Measurements from ENCODE around the gene C5.
"Not testable (repeated sequence)": the region's sequence is repeated elsewhere in the genome, so short reads cannot be mapped to it uniquely, and the experiment has no call there.

The C5 gene

DNA sequence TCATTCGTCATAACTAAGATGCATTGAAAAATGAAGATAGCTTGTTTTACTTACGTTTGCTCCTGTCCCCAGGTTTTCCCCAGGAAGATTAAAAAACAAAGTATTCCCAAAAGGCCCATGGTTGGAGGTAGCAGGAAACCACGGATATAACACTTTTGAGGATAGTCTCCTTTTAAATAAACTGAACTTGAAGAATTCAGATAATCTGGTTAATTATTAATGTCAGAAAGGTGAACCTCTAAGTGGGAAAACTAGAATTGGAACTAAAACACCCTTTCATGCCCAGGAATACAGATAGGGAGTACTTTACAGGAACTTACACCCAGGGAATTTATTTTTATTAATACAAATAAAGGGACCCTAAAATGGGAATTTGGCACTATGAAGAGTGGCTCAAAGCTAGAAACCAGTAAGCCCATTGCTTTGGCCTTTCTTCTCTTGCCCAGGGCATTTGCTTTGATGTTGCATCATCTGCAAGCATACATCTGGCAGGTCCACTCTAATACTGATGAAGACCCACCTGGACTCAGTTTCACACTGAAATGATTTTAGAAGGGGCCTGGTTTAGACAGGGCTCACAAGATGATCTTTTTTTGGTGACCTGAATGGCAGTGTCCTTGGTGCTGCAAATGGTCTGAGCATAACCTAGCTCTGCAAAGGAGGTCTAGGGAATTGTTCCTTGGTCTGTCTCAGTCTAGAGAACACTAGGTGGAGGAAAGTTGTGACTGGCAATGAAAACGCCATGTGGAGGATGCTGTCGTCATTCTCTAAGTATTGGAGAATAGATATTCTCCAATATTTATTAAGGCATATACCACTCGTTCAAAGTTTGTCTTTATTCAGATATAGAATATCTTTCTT is at the start of gene C5:
C5 (minus strand) TSS at position 148 of the 861 bp plus-strand sequence; CDS start at position 119, 29 bp downstream.
- DNase-seq (ENCODE audit: low read depth): no peak

DNA sequence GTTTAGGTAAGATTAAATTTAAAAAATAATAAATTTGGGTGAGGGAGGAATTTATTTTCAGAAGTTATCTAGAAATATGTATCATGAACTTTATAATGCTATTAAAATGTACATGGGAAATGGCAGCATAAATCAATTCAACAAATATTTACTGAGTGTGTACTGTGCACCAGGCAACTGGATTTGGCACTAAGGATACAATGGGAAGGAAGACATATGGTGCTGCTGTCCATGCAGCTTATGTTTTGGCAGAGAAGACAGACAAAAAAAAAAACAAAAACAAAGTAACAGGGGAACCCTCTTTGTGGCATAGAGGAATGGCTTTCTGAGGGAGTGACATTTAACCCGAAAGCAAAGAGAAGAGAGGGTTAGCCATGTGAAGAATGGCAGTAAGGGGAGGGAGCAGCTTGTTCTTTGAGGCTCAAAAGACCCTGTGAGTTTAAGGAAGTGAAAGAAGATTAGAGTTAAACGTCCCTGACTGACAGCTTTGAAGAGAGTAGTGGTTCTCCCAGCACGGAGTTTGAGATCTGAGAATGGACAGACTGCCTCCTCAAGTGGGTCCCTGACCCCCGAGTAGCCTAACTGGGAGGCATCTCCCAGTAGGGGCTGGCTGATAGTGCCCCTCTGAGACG is 48.6 kb upstream of the C5 start:
- no peak for DNase-seq (ENCODE audit: low read depth)

DNA sequence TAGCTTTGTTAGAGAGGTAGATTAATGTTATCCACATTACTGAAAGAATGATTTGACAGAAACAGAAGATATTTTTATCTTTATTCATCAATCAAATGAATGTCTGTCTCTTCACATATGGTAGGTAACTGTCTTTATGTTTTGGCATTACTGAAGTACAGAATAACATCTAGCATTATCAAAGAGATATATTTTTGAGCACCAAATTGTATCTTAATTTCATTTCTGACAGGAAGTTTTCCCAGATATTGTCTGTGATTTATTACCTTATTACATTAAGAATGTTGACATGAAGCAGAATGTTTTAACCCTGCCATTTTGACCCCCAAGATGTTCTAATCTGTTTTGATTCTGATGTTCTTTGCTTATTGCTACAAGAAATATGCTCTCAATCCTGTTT is 45.0 kb upstream of the C5 start:
- DNase-seq (ENCODE audit: low read depth): no peak

DNA sequence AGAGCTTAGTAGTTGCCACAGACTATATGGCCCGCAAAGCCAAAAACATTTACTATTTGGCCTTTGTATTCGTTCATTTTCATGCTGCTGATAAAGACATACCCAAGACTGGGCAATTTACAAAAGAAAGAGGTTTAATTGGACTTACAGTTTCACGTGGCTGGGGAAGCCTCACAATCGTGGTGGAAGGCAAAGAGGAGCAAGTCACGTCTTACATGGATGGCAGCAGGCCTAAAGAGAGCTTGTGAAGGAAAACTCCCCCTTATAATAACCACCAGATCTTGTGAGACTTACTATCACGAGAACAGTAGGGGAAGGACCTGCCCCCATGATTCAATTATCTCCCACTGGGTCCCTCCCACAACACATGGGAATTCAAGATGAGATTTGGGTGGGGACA is 40.7 kb upstream of the C5 start:
- not testable (repeated sequence) for DNase-seq (ENCODE audit: low read depth)

DNA sequence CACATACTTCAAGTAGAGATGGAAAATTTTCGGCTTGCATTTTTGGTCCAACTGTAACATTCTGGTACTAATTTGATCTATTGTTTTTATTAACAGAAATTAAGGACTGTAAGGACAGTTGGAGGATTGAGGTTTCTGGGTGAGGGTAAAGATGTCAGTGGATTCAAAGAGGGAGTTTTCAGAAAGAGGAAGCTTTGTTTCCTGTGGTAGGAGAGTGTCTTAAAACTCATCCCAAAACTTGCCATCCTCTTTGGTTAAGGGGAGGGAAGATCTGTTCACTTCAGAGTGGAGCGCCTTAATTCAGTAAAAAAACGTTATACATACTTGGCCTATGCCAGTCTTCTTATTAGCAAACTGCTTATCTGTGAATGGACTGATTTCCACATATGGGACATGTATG is 38.5 kb upstream of the C5 start:
- no peak for DNase-seq (ENCODE audit: low read depth)

DNA sequence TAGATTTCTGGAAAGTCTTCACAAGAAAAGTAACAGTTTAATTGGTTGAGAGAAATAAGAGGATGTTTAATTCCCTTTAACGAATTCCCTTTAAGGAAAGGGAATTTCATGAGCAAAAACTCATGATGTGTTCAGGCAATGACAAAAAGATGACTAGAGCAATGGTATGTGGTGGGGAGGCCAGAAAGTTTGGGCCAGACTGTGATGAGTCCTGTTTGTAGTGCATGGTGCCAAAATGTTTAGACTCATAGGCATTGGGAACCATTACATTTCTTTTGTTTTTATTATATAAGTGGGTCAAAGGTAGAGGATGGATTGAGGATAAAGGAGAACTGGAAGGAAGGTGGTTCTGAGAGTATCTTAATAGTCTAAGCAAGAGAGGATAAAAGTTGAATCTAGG is 35.6 kb upstream of the C5 start:
- no peak for DNase-seq (ENCODE audit: low read depth)

DNA sequence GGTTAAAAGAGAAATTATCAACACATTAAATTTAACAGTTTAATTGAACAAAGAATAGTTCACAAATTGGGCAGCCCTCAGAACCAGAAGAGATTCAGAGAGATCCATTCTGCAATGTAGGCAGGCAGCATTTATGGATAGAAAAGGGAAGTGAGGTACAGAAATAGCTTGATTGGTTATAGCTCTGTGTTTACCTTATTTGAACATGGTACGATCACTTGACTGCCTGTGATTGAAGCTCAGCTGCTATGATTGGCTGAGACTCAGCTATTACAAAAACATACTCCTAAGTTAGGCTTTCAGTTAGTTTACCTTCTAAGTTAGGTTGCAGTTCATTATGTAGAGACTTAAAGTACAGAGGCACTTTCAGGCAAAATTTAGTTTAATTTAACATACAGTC is 32.0 kb upstream of the C5 start:
- no peak for DNase-seq (ENCODE audit: low read depth)

DNA sequence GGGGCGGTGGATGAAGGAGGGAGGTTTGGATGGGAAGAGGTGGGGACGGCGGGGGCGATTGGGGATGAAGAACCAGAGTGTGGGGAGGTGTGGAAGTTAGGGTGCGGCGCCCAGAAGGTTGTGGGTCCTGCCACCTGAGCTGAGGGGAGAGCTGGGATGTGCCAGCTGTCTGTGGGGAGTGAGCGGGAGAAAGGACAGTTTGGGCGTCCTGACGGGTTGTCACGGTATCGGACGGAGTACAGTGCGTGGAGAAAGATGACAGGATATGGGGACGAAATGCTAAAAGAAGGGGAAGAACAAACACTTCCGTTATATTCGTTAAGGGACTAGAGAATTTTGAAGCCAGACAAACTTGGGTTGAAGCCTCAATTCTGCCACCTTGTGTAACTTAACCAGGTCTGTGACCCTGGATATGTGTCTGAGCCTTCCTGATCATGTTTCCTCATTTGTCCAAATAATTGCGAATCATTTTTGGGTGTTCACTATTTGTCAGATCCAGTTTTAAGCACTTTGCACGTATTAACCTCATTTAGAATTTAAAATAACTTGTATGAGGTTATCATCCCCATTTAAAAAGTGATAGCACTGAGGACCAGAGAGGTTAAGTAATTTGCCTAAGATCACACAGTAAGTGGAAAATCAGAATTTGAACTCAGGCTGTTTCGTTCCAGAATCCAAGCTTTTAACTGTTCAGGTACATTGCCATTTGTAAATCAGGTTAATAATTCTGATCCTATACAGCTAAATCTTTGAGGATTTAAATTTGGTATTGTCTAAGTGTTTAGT is 25.4 kb upstream of the C5 start:
- no peak for DNase-seq (ENCODE audit: low read depth)

DNA sequence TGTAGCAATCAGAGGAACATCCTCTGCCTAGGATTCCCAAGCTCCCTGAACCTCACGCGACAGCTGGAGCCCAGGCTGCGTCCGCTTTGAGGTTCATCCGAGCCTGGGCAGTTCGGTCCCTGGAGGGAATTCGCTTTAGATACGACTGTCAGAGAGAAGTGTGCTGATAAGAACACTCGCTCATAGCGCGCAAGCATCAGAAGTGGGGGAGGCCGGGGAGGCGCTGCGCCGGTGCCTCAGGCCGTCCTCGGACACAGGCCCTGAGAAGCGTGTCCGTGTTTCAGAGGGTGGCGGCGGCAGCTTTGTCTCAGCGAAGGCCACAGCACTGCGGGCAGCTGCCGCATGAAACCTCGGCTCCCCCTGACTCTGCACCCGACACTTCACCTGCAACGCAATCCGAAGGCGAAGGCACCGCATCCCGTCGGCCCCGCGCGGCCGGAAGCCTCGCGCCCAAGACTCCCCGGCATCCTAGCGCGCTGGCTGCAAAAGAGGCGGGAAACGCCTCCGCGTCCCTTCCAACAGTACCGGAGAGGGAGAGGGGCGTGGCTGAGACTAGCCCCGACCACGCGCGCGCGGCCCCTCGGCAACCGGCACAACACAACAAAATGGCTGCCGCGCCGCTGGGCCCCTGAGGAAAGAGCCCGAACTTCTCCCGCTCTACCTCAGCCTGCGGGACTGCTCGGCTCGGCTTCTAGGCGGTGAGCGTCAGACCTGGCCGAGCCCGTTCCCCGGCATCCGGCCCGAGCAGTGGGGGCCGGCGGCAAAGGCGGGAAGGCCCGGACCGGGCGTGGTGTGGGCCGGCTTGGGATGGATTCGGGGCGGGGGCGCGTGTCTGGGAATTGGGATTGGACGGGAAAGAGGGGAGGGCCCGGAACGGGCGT is 24.5 kb upstream of the C5 start, which contains the start of gene CNTRL:
CNTRL (plus strand) TSS at position 586 of the 881 bp plus-strand sequence. CDS start 13,372 bp downstream, outside the sequence.
- peak; percentile 82 for DNase-seq (ENCODE audit: low read depth)

DNA sequence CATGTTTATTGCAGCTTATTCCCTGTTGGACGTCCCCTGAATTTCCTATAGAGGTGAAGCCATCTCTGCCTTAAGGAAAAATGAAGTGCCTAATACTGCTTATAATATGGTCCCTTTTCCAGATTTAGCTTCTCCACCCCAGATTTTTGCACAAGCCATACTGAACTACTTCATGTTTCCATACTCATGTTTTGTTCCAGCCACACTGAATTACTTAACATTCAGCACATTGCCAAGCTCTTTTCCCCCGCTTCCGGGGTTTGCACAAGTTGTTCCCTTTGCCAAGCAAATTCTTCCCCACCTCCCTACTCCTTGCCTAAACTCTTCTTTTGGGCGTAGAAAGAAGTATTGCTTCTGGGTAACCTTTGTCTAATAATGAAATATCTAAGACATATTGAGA is 23.0 kb upstream of the C5 start:
- no peak for DNase-seq (ENCODE audit: low read depth)

DNA sequence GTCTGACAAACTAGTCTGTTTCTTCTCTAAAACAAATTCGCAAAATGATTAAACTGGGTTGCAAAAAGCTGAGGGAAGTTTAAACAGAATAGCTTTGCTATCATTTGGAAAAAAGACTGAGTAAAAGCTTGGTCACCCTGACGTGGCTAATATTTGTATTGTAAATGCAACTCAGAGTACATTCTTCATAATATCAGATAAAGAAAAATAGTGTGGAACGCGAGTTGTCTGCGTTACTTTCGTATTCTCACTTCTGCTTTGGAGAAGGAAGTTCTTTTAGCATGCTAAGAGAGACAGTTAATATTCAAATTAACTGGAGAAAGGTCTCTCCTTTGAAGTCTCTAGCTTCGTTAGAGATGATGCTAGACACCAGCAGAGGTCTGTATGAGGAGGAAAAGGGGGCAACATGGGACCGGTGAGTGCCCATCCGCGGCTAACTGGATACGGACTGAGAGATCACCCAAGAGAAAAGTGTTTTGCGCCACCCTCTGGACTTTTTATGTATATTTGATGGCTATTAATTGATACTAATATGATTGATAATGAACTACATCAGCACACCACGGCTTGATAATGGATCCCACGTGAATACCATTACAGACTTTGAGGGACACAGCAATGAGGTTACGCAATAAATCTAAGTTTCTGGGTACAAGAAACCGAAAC is 21.8 kb upstream of the C5 start:
- no peak for DNase-seq (ENCODE audit: low read depth)

DNA sequence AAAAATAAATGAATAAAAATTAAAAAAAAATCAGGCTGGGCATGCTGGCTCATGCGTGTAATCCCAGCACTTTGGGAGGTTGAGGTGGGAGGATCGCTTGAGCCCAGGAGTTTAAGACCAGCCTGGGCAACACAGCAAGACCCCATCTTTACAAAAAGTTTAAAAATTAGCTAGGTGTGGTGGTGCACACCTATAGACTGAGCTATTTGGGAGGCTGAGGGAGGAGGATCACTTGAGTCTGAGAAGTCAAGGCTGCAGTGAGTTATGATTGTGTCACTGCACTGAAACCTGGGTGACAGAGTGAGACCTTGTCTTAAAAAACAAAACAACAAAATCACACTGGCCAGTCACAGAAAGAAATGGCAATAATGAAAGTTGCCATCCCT is 21.3 kb upstream of the C5 start:
- DNase-seq (ENCODE audit: low read depth): no peak

DNA sequence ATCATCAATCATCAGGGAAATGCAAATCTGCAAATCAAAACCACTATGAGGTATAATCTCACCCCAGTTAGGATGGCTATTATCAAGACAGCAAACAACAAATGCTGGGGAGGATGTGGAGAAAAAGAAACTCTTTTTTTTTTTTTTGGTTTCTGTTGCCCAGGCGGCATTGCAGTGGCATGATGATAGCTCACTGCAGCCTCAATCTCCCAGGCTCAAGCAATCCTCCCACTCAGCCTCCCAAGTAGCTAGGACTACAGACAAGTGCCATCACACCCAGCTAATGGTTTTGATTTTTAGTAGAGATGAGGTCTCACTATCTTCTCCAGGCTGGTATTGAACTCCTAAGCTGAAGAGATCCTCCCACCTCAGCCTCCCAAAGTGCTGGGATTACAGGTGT is 19.3 kb upstream of the C5 start:
- DNase-seq (ENCODE audit: low read depth): no peak

DNA sequence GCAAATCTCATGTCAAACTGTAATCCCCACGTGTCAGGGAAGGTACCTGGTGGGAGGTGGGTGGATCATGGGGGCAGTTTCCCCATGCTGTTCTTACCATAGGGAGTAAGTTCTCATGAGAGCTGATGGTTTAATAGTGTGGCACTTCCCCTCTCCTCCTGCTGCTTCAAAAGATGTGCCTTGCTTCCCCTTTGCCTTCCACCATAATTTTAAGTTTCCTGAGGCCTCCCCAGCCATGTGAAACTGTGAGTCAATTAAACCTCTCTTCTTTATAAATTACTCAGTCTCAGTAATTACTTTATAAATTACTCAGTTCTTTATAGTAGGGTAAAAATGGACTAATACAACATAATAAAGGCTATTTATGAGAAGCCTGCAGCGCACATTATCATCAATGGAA is 17.6 kb upstream of the C5 start:
- DNase-seq (ENCODE audit: low read depth): no peak

DNA sequence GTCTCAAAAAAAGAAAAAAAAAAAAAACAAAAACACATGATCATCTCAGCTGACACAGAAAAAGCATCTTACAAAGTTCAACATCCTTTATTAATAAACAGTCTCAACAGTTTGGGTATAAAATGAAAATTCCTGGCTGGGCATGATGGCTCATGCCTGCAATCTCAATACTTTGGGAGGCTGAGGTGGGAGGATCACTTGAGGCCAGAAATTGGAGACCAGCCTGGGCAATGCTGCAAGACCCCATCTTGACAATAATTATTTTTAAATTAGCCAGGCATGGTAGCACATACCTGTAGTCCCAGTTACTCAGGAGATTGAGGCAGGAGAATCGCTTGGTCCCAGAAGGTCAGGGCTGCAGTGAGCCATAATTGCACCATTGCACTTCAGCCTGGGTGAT is 16.8 kb upstream of the C5 start:
- DNase-seq (ENCODE audit: low read depth): no peak

DNA sequence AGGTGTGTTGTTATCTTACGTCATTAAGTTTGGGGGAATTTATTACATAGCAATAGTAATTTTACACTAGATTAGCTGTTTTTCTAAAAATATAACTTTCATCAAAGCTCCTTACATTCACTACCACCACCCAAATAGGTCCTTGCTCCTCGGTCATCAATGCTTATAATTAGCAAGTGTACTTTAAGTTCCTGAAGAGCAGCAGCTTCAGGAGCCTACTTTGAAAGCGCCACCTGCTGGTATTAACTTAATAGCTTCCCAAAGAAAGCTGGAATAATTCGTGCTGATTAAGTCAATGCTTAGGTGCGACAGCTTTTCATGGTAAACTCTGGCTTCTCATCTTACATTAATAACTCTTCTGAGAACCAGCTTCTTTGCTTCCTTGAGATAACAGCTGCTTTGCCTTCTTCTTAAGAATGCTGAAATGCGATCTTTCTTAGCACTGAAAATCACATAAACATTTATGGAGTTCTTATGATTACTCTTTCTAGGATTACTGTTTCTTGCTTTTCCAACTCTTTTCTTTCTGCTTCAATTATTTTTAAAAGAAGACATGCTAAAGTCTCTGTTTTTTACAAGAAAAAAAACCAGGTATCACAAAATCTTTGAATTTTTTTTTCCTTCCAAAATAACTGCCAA is 10.0 kb upstream of the C5 start:
- no peak for DNase-seq (ENCODE audit: low read depth)

DNA sequence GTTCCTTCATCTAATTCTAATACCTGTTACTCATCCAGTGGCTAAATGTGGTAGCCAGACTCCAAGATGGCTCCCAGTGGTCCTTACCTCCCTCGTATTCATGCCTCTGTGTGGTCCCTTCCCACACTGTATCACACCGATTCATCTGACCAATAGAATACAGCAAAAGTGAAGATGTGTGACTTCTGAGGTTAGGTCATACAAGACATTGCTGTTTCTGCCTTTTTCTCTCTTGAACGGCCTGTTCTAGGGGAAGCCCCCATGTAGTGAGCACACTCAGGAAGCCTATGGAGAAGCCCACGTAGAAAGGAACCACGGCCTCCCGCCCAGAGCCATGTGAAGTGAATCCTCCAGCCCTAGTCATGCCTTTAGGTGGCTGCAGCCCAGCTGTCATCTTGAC is 9.4 kb upstream of the C5 start:
- no peak for DNase-seq (ENCODE audit: low read depth)

DNA sequence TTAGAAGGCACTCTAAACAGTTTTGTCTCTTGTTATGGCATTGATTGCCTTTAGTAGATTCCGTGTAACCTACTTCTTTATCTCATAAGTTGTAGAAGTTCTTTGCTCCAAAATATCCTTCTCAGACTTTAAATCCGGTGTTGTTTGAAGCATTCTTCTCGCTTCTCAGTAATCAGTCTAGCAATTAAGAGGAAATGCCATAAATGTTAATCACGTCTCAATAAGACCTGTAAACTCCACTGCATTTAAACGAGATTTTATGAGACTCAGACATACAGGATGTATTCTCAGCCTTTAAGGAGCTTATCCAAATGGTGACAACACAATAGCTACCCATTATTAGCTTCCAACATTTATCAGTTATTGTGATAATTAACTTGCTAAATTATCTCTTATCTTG is 7.7 kb upstream of the C5 start:
- DNase-seq (ENCODE audit: low read depth): no peak

DNA sequence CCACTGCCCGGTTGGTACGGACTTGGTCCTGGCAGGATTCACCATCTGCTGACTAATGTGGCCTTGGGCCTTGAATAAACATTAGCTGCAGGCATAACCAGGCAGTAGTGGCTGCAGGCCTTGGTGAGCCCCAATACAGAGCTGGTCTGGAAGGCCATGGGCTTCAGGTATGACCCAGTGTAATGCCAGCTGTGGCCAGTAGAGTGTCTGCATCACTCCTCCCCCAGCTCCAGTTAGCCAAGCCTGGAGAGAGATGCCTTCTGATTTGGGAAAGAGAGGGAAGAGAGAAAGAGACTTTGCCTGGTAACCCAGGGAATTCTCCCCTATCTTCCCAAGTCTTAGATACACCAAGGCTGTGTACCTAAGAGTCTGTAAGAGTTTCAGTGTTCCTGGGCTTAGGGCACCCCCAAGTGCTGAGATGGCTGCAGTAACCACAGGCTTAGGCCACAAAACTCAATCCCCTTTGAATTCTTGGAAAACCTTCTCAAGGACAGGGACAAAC is 5.6 kb upstream of the C5 start:
- DNase-seq (ENCODE audit: low read depth): no peak

DNA sequence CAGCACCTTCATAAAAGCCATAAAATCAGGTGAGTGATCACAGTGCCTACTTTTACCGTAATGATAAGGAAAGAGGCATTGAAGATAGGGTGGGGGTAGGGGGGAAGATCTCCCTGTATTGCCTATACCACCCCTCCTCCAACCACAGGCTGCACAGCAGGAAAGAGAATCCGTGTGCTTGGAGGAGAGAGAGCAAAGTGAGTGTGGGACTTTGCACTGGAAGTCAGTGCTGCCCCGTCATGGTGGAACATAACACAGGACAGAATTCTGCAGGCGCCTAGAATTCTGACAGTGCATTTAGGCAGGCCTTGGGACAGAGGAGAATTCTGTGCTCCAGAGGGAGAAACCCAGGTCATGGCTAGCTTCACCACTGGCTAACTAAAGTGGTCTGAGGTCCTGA is 3.5 kb upstream of the C5 start:
- DNase-seq (ENCODE audit: low read depth): no peak

DNA sequence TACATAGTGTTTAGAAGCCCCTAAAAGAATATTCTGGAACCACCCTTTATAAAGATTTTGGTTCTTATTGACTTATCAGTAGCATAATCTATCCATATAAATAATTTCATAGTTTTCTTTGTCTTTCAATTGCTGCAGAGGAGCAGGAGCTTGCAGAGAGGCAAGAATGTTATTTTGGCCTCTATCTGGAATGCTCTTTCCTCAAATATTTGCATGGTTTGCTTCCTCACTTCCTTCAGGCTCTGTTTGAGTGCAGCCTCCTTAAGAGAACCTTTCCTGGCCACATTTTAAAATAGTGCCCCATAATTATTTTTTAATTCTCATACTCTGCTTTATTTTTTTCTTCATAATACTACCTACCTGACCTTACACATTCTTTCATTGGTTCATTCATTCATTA is 1.5 kb downstream of the C5 start:
- no peak for DNase-seq (ENCODE audit: low read depth)
